HEK293 (cell line): Measurements from ENCODE around the gene RASGRP3.

Source experiments
- CTCF ChIA-PET: fragments of 350-600 bp; formaldehyde crosslinking; extraction: SDS; loops from one replicate; lab custom pipeline; 2021; ENCODE audit warnings: antibody characterized with exemption; lab: Yijun Ruan, JAX
- POLR2A ChIA-PET: fragments of 300-600 bp; formaldehyde crosslinking; extraction: SDS; loops from one replicate; lab custom pipeline; 2020; ENCODE audit warnings: antibody characterized with exemption, inconsistent platforms; lab: Yijun Ruan, JAX
- H3K27ac ChIP-seq: fragments of 200-500 bp; sonication (Bioruptor generic); 2 replicates; pipeline ENCODE4 v1.5.1; 2014; ENCODE audit warnings: low read depth, low read length, control low read depth, inconsistent platforms; ENCODE audit errors: extremely low read depth
- H3K36me3 ChIP-seq, 2 experiments: fragments of 200-500 bp in 1 of 2; sonication (Bioruptor generic) in 1 of 2; 1 replicate in 1 of 2; 2 replicates in 1 of 2; pipeline ENCODE4 v1.5.1; 2014 to 2017; ENCODE audit warnings: inconsistent platforms in 2 of 2, low read length in 2 of 2; ENCODE audit not compliant: control insufficient read depth in 2 of 2, insufficient read depth in 1 of 2
- H3K4me1 ChIP-seq: fragments of 200-500 bp; sonication (Bioruptor generic); 2 replicates; pipeline ENCODE4 v1.5.1; 2014; ENCODE audit warnings: mild to moderate bottlenecking, low read length, inconsistent platforms; ENCODE audit not compliant: control insufficient read depth, insufficient read depth
- H3K4me3 ChIP-seq: 2 replicates; pipeline ENCODE4 v1.5.1; 2011; ENCODE audit warnings: low read depth, mild to moderate bottlenecking, control low read depth, low read length, moderate library complexity
- H3K9me3 ChIP-seq: fragments of 200-500 bp; sonication (Bioruptor generic); 2 replicates; pipeline ENCODE4 v1.5.1; 2014; ENCODE audit warnings: low read depth, low read length, inconsistent platforms; ENCODE audit not compliant: control insufficient read depth, insufficient read depth
- BCL11B ChIP-seq: fragments of 450-650 bp; formaldehyde crosslinking; IDR thresholded peaks from 2 replicates; pipeline ENCODE4 v1.5.1; 2016; ENCODE audit warnings: low read depth, missing biosample characterization, missing genetic modification characterization
- KLF7 ChIP-seq: fragments of 450-650 bp; formaldehyde crosslinking; IDR thresholded peaks from 2 replicates; pipeline ENCODE4 v1.5.1; 2016; ENCODE audit warnings: missing biosample characterization, missing genetic modification characterization, borderline replicate concordance
- OVOL3 ChIP-seq: fragments of 450-650 bp; formaldehyde crosslinking; IDR thresholded peaks from 2 replicates; pipeline ENCODE4 v1.5.1; 2016; ENCODE audit warnings: missing biosample characterization, missing genetic modification characterization
- SALL2 ChIP-seq: fragments of 450-650 bp; formaldehyde crosslinking; IDR thresholded peaks from 2 replicates; pipeline ENCODE4 v1.5.0; 2017; ENCODE audit warnings: missing biosample characterization, mild to moderate bottlenecking, missing genetic modification characterization, borderline replicate concordance
- SCRT2 ChIP-seq: fragments of 450-650 bp; formaldehyde crosslinking; IDR thresholded peaks from 2 replicates; pipeline ENCODE4 v1.5.1; 2016; ENCODE audit warnings: missing biosample characterization, missing genetic modification characterization
- TRIM28 ChIP-seq: IDR thresholded peaks from 2 replicates; pipeline ENCODE4 v1.6.1; 2011; ENCODE audit warnings: low read length, control low read depth, borderline replicate concordance
- ZFHX2 ChIP-seq: fragments of 450-650 bp; formaldehyde crosslinking; conservative IDR thresholded peaks from 2 replicates; pipeline ENCODE4 v1.5.1; 2016; ENCODE audit warnings: missing biosample characterization, missing genetic modification characterization
- ZFP37 ChIP-seq: fragments of 450-650 bp; formaldehyde crosslinking; IDR thresholded peaks from 2 replicates; pipeline ENCODE4 v1.5.1; 2016; ENCODE audit warnings: missing biosample characterization, missing genetic modification characterization
- ZFP69B ChIP-seq: fragments of 450-650 bp; formaldehyde crosslinking; IDR thresholded peaks from 2 replicates; pipeline ENCODE4 v1.5.1; 2016; ENCODE audit warnings: missing biosample characterization, missing genetic modification characterization
- ZNF133 ChIP-seq: fragments of 450-650 bp; formaldehyde crosslinking; IDR thresholded peaks from 2 replicates; pipeline ENCODE4 v1.5.1; 2016; ENCODE audit warnings: missing biosample characterization, missing genetic modification characterization
- ZNF138 ChIP-seq: fragments of 450-650 bp; formaldehyde crosslinking; IDR thresholded peaks from 2 replicates; pipeline ENCODE4 v1.5.1; 2016; ENCODE audit warnings: missing biosample characterization, missing genetic modification characterization, borderline replicate concordance
- ZNF169 ChIP-seq: fragments of 450-650 bp; formaldehyde crosslinking; IDR thresholded peaks from 2 replicates; pipeline ENCODE4 v1.5.1; 2016; ENCODE audit warnings: missing biosample characterization, missing genetic modification characterization
- ZNF184 ChIP-seq: fragments of 450-650 bp; IDR thresholded peaks from 2 replicates; pipeline ENCODE4 v1.5.1; 2018; ENCODE audit warnings: missing biosample characterization, mild to moderate bottlenecking, missing genetic modification characterization
- ZNF248 ChIP-seq: fragments of 450-650 bp; formaldehyde crosslinking; IDR thresholded peaks from 2 replicates; pipeline ENCODE4 v1.5.1; 2017; ENCODE audit warnings: missing biosample characterization, missing genetic modification characterization
- ZNF354C ChIP-seq: fragments of 450-650 bp; formaldehyde crosslinking; IDR thresholded peaks from 2 replicates; pipeline ENCODE4 v1.5.1; 2016; ENCODE audit warnings: missing biosample characterization, missing genetic modification characterization, low read depth, borderline replicate concordance
- ZNF37A ChIP-seq: fragments of 450-650 bp; IDR thresholded peaks from 2 replicates; pipeline ENCODE4 v1.5.1; 2018; ENCODE audit warnings: missing biosample characterization, missing genetic modification characterization
- ZNF473 ChIP-seq: fragments of 450-650 bp; formaldehyde crosslinking; IDR thresholded peaks from 2 replicates; pipeline ENCODE4 v1.5.1; 2017; ENCODE audit warnings: missing biosample characterization, missing genetic modification characterization
- ZNF549 ChIP-seq: fragments of 450-650 bp; IDR thresholded peaks from 2 replicates; pipeline ENCODE4 v1.5.1; 2018; ENCODE audit warnings: missing biosample characterization, missing genetic modification characterization, mild to moderate bottlenecking, inconsistent platforms, moderate library complexity
- ZNF558 ChIP-seq: fragments of 450-650 bp; formaldehyde crosslinking; IDR thresholded peaks from 2 replicates; pipeline ENCODE4 v1.5.1; 2016; ENCODE audit warnings: missing biosample characterization, missing genetic modification characterization
- ZNF629 ChIP-seq: fragments of 450-650 bp; formaldehyde crosslinking; IDR thresholded peaks from 2 replicates; pipeline ENCODE4 v1.5.1; 2017; ENCODE audit warnings: missing biosample characterization, missing genetic modification characterization
- ZNF76 ChIP-seq: fragments of 450-650 bp; formaldehyde crosslinking; IDR thresholded peaks from 2 replicates; pipeline ENCODE4; 2016; ENCODE audit warnings: low read depth, missing biosample characterization, missing genetic modification characterization, borderline replicate concordance
- ZNF830 ChIP-seq: fragments of 450-650 bp; IDR thresholded peaks from 2 replicates; pipeline ENCODE4 v1.5.0; 2018; ENCODE audit warnings: missing biosample characterization, missing genetic modification characterization, low read depth, mild to moderate bottlenecking, moderate library complexity
- TF ChIP-seq, protein P1 (sequence below): fragments of 450-650 bp; formaldehyde crosslinking; IDR thresholded peaks from 2 replicates; pipeline ENCODE4 v1.5.1; 2016; ENCODE audit warnings: missing biosample characterization, missing genetic modification characterization
- TF ChIP-seq, protein P2 (sequence below): fragments of 450-650 bp; formaldehyde crosslinking; IDR thresholded peaks from 2 replicates; pipeline ENCODE4 v1.5.1; 2016; ENCODE audit warnings: missing biosample characterization, missing genetic modification characterization
- TF ChIP-seq, protein P3 (sequence below): fragments of 450-650 bp; formaldehyde crosslinking; IDR thresholded peaks from 2 replicates; pipeline ENCODE4 v1.5.1; 2016; ENCODE audit warnings: missing biosample characterization, missing genetic modification characterization
- TF ChIP-seq, protein P4 (sequence below): fragments of 450-650 bp; formaldehyde crosslinking; IDR thresholded peaks from 2 replicates; pipeline ENCODE4 v1.5.1; 2016; ENCODE audit warnings: missing biosample characterization, missing genetic modification characterization

Gene RASGRP3

DNA sequence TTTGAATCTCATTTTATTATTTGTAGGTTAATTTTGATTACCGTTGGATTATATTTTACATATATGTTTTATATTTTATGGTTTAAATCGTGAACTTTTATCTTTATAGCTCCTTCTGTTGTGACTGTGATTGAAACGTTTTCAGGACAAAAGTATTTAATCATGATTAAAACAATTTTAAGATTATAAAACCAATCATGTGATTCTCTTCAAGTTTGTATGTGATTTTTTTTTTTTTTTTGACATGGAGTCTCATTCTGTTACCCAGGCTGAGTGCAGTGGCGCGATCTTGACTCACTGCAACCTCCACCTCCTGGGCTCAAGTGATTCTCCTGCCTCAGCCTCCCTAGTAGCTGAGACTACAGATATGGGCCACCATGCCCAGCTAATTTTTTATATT lies 7.2 kb upstream of the RASGRP3 start:
- H3K9me3 ChIP-seq: no peaks in the 10 kb centered on the region
- no peaks in the 10 kb centered on the region for H3K4me1 ChIP-seq
- ChIA-PET CTCF (interaction anchor here (1.0 kb wide), 1 partner anchor 113 kb away, joined by 3 read pairs; no protein-coding TSS in a partner anchor), POLR2A (interaction anchor here (0.7 kb wide), 2 partner anchors 28 to 34 kb away, joined by 3 to 4 read pairs; no protein-coding TSS in a partner anchor)
- TF ChIP-seq ZNF133 (tag by site-specific recombination) (no peak), OVOL3 (tag by site-specific recombination) (no peak), BCL11B (tag by site-specific recombination) (no peak), ZNF169 (no peak)
- TF ChIP-seq, protein P1, sequence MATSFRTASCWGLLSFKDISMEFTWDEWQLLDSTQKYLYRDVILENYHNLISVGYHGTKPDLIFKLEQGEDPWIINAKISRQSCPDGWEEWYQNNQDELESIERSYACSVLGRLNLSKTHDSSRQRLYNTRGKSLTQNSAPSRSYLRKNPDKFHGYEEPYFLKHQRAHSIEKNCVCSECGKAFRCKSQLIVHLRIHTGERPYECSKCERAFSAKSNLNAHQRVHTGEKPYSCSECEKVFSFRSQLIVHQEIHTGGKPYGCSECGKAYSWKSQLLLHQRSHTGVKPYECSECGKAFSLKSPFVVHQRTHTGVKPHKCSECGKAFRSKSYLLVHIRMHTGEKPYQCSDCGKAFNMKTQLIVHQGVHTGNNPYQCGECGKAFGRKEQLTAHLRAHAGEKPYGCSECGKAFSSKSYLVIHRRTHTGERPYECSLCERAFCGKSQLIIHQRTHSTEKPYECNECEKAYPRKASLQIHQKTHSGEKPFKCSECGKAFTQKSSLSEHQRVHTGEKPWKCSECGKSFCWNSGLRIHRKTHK (tag by site-specific recombination): no peak
- TF ChIP-seq, protein P2, sequence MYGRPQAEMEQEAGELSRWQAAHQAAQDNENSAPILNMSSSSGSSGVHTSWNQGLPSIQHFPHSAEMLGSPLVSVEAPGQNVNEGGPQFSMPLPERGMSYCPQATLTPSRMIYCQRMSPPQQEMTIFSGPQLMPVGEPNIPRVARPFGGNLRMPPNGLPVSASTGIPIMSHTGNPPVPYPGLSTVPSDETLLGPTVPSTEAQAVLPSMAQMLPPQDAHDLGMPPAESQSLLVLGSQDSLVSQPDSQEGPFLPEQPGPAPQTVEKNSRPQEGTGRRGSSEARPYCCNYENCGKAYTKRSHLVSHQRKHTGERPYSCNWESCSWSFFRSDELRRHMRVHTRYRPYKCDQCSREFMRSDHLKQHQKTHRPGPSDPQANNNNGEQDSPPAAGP: no peak
- TF ChIP-seq, all 188 proteins: peak for 0
- Histone ChIP-seq H3K27ac (no peak overlapping the region), H3K4me3 (no peak overlapping the region), H3K36me3 (no peaks in the 10 kb centered on the region)

DNA sequence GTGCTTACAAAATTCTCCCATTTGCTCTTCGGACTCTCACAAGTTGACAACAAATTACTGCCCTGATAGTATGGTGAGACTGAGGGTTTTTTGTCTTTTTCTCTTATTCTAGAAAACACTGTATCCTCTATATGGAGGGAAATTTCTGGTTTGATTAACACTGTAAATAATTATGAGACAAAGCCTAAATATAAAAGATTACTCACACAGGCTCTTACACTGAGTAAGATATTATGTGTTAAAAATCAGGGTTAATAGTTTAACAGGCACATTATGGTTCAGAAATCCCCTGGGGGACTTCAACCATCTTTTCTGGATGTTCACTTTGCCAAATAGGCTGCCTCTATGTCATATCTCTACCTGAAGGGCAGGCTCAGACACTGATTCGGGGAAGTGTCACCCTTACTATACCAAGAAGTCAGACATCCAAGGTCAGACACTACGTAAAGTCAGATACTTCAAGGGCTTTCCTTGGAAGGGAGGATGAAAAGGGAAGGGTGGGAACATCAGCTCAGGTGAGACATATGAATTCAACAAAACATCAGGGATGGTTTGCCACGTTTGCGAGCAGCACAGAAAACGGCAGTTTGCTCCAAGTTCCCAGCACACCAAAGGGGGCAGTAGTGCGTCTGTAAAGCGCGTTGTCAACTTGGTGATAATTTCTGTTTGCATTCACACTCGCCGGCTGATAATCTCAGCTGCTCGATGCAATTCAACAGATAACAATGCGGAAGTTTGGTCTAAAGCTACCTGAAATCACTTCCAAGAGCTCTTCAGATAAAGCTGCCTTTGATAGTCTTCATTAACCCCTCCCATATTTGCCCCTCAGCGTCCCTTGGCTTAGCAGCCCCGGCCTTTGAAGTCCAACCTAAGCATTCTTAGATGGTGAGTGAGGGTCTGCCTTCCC lies 972 bp upstream of the RASGRP3 start:
- POLR2A ChIA-PET: interaction anchor here (1.0 to 1.3 kb wide), 3 partner anchors 13 to 124 kb away, joined by 3 to 4 read pairs (median 3); partner anchors contain the start of gene FAM98A
- Histone ChIP-seq H3K9me3 (no peaks in the 10 kb centered on the region), H3K36me3 (no peaks in the 10 kb centered on the region), H3K4me1 (no peaks in the 10 kb centered on the region), H3K4me3 (peak overlapping the region; percentile 46), H3K27ac (peak overlapping the region; percentile 14)
- TF ChIP-seq ZNF549 (no peak), ZNF830 (tag by site-specific recombination) (no peak), ZNF138 (no peak), ZNF354C (tag by site-specific recombination) (no peak), ZFP69B (no peak), SCRT2 (tag by site-specific recombination) (peak; percentile 70; the same call in 1 of the 2 replicates), ZNF184 (tag by site-specific recombination) (no peak), ZNF76 (tag by site-specific recombination) (no peak), ZNF629 (tag by site-specific recombination) (no peak), ZNF473 (tag by site-specific recombination) (no peak), TRIM28 (peak; percentile 70; the same call in 1 of the 2 replicates), KLF7 (no peak), ZNF37A (no peak), ZNF248 (tag by site-specific recombination) (no peak), ZFHX2 (no peak), ZFP37 (tag by site-specific recombination) (no peak), ZNF558 (no peak), SALL2 (tag by site-specific recombination) (no peak)
- TF ChIP-seq, protein P3, sequence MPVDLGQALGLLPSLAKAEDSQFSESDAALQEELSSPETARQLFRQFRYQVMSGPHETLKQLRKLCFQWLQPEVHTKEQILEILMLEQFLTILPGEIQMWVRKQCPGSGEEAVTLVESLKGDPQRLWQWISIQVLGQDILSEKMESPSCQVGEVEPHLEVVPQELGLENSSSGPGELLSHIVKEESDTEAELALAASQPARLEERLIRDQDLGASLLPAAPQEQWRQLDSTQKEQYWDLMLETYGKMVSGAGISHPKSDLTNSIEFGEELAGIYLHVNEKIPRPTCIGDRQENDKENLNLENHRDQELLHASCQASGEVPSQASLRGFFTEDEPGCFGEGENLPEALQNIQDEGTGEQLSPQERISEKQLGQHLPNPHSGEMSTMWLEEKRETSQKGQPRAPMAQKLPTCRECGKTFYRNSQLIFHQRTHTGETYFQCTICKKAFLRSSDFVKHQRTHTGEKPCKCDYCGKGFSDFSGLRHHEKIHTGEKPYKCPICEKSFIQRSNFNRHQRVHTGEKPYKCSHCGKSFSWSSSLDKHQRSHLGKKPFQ (tag by site-specific recombination): peak; percentile 72
- TF ChIP-seq, protein P4, sequence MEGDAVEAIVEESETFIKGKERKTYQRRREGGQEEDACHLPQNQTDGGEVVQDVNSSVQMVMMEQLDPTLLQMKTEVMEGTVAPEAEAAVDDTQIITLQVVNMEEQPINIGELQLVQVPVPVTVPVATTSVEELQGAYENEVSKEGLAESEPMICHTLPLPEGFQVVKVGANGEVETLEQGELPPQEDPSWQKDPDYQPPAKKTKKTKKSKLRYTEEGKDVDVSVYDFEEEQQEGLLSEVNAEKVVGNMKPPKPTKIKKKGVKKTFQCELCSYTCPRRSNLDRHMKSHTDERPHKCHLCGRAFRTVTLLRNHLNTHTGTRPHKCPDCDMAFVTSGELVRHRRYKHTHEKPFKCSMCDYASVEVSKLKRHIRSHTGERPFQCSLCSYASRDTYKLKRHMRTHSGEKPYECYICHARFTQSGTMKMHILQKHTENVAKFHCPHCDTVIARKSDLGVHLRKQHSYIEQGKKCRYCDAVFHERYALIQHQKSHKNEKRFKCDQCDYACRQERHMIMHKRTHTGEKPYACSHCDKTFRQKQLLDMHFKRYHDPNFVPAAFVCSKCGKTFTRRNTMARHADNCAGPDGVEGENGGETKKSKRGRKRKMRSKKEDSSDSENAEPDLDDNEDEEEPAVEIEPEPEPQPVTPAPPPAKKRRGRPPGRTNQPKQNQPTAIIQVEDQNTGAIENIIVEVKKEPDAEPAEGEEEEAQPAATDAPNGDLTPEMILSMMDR (tag by site-specific recombination): peak; percentile 60
- CTCF ChIA-PET: interaction anchor here (0.5 to 1.9 kb wide), 20 partner anchors 9 to 598 kb away, joined by 3 to 11 read pairs (median 4); no protein-coding TSS in a partner anchor
